Hepatocyte (in vitro differentiated cells): ENCODE measurements around the gene RALGDS.
"Not testable (repeated sequence)": the region's sequence is repeated elsewhere in the genome, so short reads cannot be mapped to it uniquely, and the experiment has no call there.

Source experiments
- EZH2 ChIP-seq: fragments of 200-600 bp; sonication (generic); IDR thresholded peaks from 2 replicates; pipeline ENCODE4 v1.6.1; 2016; ENCODE audit warnings: antibody characterized with exemption, mild to moderate bottlenecking, borderline replicate concordance
- EZH2phosphoT487 ChIP-seq: fragments of 200-600 bp; sonication (generic); IDR thresholded peaks from one replicate; pipeline ENCODE4 v1.6.1; 2018; ENCODE audit warnings: antibody characterized with exemption, mild to moderate bottlenecking, low read depth, moderate library complexity; ENCODE audit not compliant: unreplicated experiment, severe bottlenecking
- TF ChIP-seq, protein P1 (sequence below): fragments of 200-600 bp; sonication (generic); IDR thresholded peaks from 2 replicates; pipeline ENCODE4 v1.5.1; 2016; ENCODE audit warnings: antibody characterized with exemption, mild to moderate bottlenecking; ENCODE audit not compliant: poor library complexity

DNA sequence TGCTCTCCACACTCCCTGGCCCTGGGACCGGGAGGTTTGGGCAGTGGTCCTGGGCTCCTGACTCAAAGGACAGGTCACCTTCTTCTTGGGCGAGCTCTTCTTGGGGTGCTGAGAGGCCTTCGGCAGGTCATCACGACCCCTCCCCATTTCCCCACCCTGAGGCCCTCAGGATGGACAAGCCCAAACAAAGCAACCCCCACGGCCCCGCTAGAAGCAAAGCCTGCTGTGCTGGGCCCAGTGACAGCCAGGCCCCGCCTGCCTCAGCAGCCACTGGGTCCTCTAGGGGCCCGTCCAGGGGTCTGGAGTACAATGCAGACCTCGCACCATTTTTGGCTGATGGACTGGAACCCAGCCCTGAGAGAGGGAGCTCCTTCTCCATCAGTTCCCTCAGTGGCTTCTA lies 37.4 kb downstream of the RALGDS start:
- TF ChIP-seq, protein P1, sequence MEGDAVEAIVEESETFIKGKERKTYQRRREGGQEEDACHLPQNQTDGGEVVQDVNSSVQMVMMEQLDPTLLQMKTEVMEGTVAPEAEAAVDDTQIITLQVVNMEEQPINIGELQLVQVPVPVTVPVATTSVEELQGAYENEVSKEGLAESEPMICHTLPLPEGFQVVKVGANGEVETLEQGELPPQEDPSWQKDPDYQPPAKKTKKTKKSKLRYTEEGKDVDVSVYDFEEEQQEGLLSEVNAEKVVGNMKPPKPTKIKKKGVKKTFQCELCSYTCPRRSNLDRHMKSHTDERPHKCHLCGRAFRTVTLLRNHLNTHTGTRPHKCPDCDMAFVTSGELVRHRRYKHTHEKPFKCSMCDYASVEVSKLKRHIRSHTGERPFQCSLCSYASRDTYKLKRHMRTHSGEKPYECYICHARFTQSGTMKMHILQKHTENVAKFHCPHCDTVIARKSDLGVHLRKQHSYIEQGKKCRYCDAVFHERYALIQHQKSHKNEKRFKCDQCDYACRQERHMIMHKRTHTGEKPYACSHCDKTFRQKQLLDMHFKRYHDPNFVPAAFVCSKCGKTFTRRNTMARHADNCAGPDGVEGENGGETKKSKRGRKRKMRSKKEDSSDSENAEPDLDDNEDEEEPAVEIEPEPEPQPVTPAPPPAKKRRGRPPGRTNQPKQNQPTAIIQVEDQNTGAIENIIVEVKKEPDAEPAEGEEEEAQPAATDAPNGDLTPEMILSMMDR = not testable (repeated sequence)
- not testable (repeated sequence) for TF ChIP-seq EZH2phosphoT487, EZH2
